GM21390 (cell line): ENCODE data around the gene MRGPRX2.

Source experiments
- ATAC-seq: cut with Tn5 transposase; IDR thresholded peaks from one replicate; pipeline ENCODE4 v1.9.1; 2021; ENCODE audit not compliant: unreplicated experiment

The MRGPRX2 gene

DNA sequence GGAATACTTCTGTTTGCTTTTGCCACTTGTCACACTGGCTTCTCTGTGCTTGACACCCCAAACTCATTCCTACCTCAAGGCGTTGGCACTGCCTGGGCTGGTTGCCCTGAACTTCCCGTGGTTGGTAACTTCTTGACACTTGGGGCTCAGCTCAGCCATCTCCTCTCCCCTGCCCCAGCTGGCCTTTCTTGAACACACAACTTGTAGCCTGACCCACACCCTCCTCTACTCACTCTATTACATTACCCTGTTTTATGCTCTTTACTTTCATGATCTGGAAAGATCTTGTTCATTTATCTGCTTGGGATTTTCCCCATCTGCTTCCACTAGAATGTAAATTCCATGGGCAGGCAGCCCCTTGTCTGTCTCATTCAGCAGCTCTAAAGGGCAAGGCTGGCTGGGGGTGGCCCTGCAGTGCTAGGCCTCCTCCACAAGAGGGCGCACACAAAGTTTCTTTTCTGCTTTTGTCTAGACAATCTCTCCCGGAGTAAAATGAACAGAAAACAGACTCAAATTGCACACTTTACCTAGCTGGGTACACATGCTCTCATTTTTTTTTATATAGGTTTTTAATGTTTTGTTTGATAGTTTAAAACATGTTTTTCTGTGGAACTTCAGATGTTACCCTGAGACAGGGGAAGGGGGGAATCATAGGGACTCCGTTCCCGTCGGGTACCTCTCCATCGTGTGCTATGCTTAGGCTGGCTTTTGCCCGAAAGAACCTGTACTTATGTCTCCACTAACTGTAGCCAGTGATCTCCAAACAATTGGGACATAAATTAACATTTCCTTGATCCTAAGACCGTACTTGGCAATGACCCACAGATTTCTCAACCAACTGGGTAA, 16.4 kb upstream of the MRGPRX2 start:
- peak; percentile 67 for ATAC-seq

DNA sequence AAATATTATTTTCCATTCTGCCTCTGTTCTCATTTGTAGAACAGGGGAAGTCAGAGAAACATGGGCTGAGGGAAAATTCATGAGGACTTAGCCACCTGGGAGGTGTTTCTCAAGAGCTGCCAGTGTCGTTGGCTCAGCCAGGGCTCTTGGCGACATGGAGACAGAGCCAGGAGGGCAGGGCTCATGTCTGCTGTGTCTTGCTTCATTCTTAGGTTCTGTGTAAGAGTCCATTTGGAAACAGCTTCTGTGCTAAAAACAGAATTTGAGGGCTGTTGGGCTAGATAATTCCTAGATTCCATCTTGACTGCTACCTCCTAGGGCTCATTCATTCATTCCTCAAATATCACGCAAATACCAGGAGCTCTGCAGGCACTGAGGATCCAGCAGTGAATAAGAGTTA, 15.1 kb upstream of the MRGPRX2 start:
- ATAC-seq: no peak

DNA sequence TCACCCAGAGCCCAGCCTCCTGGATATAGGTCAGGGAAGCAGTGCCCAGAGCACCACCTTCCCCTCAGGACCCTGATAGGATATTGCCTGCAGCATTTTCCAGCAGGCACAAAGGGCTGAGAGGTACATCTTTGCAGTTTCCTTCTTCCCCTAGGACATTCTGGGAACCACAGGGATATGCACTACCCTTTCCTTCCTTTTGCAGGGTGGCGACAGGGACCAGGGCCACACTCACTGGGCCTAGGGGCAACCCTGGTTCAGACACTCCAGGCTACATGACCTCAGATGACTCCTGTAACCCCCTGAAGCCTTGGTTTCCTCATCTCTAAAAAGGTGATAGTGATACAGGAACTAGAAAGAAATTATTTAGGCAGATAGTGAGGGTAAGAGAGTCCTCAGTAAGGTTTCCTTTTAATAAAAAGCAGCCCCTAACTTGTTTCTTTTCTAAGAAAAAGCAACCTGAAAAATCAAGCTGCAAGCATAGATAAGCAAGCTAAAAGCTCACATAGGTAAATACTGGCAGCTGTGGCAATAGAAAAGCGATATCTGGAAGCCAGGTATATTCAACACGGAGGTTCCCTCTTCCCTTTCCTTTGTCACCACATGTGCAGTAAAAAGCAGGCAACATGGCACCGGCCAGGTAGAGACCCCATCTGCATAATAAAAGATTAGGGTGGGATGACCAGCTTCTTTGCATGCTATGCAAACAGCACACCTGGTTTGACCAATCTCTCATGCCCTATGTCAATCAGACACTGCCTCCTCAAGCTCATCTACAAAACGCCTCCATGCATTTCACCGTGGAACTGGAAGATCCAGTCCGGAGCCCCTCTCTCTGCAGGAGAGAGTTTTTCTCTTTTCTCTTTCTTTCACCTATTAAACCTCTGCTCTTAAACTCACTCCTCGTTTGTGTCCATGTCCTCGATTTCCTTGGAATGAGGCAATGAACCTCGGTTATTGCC, 13.2 kb upstream of the MRGPRX2 start:
- no peak for ATAC-seq

DNA sequence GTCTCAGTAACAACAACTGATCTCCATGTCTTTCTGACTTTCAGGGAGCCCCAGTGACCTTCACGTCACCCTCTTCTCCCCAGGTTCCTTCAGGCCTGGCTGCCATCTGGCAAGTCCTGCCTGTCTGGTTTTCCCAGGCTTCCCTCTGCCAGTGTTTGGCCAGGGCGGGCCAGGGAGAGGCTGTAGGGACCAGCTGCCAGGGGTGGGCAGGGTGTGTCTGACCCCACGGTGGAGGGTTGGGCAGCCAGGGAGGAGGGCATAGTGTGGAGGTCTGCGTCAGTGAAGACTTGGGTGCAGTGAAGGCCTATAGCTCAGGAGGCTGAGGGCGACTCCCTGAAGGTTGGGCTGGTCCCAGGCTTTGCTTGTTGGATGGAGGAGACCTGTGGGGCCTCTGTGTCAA, 11.9 kb upstream of the MRGPRX2 start:
- no peak for ATAC-seq

DNA sequence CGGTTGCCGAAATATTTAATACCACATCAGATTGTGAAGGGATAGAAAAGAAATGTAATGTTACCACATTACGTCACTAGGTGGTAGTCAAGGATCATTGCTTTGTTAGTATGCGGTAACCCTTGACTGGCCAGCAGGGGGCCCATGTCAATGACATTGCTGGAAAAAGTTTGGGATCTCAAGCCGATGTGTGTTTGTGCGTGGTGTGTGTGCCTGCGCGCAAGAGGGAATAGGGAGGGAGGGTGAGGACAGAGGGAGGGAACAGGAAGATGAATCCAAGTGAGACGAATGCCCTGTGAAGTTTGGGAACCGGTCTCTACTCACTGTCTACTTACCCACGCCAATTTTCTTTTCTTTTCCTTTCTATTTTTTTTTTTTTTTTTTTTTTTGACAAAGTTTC, 10.7 kb upstream of the MRGPRX2 start:
- ATAC-seq: peak; percentile 94

DNA sequence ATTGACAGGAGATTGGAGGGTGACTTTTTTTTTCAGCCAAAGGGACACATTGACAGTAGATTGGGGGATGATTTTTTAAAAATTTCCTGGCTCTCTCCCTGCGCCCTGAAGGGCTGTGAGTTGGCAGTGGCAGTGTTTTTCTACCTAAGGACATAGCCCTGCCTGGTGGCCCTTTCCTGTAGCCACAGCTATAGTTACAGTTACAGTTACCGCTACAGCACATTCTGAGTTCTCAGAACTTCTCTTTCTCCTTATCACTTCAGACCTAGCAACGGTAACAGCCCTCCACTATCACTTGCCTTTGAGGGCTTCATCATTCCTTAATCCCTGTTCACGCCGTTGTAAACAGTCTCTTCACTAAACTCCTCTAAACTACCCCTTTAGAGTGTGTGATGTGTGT, 684 bp downstream of the MRGPRX2 start:
- no peak for ATAC-seq

DNA sequence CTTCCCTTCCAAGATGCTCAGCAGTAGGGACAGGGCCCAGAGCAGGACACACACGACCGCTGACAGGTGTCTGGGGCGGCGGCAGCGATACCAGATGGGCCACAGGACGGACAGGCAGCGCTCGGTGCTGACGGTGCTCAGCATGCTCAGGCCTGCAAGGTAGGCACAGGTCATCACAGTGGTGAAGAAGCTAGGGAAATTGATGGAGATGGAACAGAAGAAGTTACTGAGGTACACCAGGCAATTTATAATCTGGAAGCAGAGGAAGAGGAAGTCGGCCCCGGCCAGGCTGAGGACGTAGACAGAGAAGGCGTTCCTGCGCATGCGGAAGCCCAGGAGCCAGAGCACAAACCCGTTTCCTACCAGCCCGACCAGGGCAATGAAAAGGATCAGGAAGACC, 4.6 kb downstream of the MRGPRX2 start:
- ATAC-seq: no peak

DNA sequence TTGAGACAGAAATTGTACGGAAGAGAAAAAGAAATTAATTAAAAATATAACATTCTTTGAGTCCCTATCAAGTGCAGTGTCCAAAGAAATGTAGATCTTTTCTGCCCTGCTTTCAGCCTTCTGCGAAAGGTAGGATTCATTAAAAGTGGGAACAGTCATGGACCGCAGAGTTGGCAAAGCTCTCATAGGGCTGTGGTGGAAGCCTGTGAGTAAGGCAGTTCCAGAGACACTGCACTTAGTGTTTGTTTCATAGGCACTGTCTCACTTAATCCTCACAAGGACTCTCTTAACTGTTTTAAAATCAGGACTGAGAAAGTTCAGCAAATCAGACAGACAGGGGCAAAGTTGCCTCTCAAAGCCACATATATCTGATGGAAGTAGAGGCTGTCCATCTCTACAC, 5.5 kb downstream of the MRGPRX2 start:
- ATAC-seq: no peak

DNA sequence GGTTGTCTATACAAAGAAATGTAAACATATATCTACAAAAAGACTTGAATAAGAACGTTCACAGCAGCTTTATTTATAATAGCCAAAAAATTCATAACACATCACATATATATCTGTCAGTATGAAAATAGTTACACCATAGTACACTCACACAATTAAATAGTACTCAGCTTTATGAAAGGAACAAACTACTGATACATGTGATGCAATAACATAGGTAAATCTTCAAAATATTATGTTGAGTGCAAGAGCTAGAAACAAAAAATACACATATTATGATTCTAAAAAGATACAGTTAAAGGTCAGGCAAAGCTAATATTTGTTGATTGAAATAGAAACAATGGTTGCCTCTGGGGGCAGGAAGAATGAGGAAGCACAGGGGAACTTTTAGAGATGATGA, 6.6 kb downstream of the MRGPRX2 start:
- ATAC-seq: no peak

DNA sequence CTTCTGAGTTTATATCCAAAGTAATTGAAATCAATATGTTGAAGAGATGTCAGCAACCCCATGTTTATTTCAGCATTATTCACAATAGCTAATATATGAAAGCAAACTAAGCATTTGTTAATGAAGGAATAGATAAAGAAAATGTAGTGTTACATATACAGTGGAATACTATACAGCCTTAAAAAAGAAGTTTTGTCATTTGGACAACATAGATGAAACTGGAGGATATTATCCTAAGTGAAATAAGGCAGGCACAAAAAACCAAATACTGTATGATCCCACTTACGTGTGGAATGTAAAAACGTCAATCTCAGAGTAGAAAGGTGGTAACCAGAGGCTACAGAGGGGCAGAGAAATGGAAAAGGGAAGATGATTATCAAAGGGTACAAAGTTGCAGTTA, 10.2 kb downstream of the MRGPRX2 start:
- no peak for ATAC-seq

DNA sequence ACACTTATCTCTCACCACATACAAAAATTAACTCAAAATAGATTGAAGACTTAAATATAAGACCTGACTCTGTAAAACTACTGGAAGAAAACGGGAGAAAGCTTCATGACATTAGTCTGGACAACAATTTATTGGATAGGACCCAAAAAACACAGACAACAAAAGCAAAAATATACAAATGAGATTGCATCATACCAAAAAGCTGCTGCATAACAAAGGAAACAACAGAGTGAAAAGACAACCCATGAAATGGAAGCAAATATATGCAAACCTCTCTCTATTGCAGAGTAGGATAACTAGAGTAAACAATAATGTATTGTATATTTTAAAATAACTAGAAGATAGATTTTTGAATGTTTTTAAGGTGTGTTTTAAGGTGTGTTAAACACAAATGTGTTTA, 11.2 kb downstream of the MRGPRX2 start:
- ATAC-seq: no peak

DNA sequence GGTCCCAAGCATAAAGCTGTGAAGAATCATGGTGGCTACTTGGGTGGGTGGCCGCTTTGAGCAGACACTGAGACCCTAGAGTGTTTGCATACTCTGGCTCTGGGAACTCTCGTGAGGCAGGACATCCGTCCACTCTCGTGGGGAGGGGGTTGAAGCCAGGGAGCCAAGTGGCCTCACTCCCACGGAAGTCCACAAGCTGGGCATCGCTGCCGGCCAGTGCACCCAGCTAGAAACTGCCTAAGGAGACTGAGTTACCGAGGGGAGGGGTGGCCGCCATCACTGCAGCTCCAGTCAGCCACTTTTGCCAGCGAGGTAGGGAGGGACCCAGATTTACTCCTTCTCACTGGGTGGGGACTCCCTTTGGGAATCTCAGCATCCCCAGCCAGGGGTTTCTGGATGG, 20.5 kb downstream of the MRGPRX2 start:
- no peak for ATAC-seq

DNA sequence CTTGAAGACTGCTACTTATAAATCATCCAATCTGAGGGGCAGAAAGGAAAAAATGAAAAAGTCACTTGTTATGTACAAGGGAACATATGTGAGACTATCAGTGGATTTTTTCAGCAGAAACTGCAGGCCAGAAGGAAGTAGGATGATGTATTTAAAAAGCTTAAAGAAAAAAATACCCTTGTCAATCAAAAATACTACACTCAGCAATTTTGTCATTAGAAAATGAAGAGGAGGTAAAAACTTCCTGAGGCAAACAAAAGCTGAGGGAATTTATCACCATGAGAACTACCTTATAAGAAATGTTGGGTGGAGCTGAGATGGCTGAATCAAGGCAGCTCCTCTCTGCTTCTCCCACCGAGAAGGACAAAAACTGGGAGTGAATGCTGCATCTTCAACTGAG, 21.1 kb downstream of the MRGPRX2 start:
- no peak for ATAC-seq

DNA sequence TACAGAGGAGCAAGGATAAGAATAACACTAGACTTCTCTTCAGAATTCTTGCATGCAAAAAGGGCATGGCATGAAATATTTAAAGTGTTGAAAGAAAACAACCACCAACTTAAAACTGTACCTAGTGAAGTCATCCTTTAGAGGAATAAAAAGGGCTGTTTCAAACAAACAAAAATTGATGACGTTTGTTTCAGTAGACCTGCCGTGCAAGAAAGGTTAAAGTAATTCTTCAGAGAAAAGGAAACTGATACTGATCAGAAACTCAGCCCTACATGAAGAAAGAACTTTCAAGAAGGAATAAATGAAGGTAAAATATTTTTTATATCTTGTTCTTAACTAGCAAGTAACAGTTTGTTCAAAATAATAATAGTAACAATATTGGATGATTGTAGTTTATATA, 27.5 kb downstream of the MRGPRX2 start:
- ATAC-seq: no peak

DNA sequence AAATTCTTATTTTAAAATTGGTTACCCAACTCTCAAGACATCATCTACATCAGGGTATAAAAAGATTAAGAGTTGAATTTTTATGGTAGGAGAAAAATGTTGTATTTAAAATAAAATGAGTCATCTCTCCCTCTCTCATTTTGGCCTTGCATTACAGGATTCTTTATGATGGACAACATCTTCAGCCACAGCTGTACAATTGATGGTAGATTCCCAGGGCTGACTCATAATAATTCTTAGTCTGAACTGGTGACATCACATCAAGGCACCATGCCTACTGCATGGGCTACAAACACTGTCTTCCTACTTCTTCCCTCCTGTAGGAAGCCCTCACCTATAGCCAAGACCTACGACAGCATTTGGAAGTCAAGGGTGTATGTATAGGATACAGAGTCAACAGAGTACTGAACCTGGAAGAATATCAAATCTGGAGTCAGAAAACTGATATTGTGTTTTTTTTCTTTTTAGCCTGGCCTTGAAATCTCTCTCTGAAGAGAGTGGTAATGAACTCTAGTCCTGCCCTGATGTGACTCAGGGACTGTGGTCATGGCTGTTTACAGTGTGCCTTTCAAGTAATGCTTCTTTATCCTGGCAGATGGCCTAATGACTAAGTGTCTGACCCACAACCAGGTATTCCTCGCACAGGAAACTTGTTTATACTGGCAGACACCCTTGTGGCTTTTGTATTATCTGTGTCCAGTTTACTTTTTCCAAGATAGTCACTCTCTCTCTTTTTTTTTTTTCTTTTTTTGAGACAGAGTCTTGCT, 32.5 kb downstream of the MRGPRX2 start:
- no peak for ATAC-seq

DNA sequence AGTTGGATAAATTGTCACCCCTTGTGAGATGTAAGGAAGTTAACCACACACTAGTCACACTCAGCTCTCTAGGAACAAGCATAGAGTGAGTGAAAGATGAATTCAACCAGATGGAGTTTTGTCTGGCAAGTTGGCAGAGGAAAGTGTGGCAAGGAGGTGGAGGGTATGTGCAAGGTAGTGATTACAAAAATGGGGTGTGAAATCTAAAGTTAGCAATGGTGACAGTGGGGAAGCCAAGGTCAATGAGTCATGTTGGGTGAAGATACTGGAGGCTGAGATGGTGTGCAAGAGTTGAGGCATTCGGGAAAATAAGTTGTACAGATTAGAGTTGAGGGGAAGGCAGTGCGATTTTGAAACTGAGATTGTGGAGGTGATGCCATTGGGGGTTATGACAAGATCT, 33.7 kb downstream of the MRGPRX2 start:
- ATAC-seq: no peak

DNA sequence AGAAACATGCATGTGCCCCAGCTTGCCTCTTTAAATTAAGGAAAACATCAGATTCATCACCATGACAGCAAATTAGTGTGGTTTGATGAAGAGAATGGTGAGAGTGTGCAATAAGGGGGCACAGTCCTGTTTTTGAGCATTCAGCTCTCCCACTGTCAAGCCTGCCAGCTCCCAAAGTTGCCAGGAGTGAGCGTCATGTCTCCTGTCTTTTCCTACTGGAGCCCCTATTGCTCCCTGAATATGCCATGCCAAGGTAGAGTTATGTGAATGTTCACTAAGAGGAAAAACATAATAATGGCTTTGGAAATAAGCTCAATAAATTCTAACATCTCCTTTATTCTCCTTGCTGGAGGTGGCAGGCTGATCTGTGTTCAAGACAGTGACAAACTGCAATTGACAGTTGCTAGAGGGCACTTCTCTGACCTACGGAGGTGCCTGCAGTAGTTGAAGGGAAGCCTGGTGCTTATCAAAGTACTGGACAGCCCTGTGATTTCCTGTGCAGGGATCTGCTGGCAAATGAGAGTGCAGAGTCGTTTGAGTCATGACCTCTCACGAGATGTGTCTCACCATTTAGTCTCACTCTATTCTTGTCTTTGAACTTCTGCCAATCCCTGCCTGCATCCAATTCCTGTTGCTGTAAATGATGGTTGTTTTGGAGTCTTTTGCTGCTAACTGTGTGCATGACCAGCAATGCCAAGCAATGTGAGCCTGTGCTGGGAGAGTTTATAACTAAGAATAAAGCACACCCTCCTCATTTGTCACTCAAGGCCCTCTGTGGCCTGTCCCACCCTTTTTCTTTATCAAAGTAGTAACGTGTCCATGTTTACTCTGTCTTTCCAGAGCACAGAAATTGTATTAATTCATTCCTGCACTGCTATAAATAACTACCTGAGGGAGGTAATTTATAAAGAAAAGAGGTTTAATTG, 34.8 kb downstream of the MRGPRX2 start:
- ATAC-seq: no peak

DNA sequence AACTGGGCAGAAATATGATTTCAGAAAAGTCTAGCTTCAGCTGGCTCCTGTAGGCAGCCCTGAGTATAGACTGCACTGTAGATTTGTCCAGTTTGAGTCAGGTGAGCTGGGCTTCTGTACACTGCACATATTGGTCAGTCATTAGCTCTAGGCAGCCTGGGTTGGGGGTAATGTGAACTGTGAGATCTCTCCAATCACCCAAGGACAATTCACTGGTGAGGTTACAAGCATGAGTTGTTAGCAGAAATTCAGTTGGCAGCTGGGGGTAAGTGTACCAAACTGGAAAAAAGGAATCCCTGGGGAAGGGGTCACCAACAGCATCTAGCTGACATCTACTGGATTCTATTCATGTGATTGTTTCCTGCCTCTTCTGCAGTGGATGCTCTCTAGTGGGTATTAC, 39.7 kb downstream of the MRGPRX2 start:
- ATAC-seq: no peak

DNA sequence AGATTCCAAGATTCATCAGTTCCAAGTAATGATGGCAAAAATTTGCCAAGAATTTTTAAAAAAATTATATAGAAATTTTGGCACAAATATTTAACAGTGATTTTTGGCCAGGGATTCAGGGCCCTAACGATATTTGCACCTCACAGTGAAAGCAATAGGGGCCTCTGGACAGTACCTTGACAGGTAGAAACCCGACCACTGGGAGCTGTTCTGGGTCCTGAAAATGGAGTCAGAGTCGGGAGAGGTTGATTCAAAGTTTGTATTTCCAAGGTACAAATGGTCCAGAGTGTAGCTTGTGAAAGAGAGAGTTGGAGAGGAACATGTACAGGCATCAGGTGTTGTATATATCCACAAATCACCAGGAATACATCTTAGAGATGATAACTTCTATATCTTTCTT, 41.6 kb downstream of the MRGPRX2 start:
- no peak for ATAC-seq

DNA sequence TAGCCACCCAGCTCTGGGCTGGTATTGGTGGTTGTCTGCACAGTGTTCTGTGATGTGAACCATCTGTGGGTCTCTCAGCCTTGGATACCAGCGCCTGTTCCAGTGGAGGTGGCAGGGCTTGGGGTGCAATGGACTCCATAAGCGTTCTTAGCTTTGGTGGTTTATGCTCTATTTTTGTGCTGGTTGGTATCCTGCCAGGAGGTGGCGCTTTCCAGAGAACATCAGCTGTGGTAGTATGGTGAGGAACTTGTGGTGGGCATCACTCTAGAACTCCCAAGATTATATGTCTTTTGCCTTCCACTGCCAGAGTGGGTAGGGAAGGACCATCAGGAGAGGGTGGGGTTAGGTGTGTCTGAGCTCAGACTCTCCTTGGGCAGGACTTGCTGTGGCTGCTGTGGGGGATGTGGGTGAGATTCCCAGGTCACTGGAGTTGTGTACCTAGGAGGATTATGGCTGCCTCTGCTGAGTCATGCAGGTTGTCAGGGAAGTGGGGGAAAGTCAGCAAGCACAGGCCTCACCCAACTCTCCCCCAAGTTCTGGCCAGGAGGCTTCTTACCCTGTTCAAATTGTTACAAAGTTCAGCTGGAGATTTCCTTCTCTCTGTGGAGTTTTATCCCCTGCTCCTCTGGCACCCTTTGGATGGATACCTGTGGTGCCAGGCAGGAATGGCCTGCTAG, 47.2 kb downstream of the MRGPRX2 start:
- ATAC-seq: no peak
